Cerebellar nuclear complex (tissue), 1 donor: Measurements from ENCODE around the gene TMEM123.
"Not testable (repeated sequence)": the region's sequence is repeated elsewhere in the genome, so short reads cannot be mapped to it uniquely, and the experiment has no call there.

Experiments
- DNase-seq, 2 experiments: peaks; one replicate each; lab custom pipeline; 2025; lab: John Stamatoyannopoulos, UW

Gene TMEM123

GRCh38 chr11:102449651-102450570, 2.7 kb downstream of the TMEM123 start:
- DNase-seq = no peak

- no peak for DNase-seq
Observed at GRCh38 chr11:102448869-102449224, 3.7 kb downstream of the TMEM123 start.

DNA sequence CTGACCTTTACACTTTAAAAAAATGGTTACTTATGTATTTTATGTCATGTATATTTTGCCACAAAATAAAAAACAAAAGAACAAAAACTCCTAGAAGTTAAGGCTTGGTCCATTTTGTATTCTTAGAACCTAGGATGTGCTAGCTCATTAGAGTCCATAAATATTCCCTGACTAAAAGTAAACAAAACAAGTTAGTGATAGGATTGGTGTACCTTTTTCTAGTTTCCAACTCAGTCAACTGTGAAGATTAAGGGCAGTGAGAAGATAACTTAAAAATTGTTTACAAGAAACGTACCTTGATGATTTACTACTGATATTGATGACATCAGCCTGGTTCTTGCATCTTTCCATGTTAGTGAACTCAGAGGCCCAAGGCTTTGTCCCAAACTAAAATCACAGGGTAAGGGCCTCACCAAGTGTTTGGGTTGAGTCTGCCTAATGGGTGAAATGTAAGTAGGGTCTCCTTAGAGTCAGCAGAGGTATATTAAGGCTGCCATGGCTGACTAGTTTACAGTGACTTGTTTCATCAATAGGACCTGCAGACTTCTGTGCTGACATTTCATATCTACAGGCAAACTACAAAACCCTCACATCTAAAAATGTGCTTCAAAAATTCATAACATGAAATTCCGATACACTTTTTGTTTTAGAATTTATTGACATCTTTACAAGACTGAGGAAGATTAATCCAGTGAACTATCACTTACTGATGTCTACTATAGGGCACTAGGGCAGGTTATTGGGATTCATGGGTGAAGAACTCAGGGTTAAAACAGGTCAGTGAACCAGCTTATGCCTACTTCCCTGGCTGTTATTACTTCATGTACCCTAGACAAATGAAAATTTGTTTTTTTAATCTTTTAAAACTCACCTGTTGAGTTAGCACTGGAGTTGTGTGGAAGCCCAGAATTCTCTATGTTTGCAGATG, 4.4 kb downstream of the TMEM123 start:
- DNase-seq = no peak

GRCh38 chr11:102447193-102447592, 5.4 kb downstream of the TMEM123 start:
- no peak for DNase-seq

DNA sequence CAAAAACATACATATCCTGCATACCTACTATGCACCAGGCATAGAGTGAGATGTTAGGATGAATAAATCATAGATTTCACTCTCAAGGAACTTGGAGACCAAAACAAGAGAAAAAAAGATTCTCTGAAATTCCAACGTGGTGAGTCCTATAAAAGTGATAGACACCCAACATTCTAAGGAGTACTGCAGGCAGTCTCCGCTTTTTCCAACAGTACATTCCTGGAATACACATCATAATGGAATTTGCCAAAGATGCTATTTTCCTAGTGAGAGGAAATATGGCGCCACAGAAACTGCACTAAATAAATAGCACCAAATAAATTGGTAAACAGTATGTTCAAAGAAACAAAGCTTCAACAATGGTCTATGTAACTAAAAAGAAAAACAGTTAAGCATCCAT, 6.0 kb downstream of the TMEM123 start:
- no peak for DNase-seq

DNA sequence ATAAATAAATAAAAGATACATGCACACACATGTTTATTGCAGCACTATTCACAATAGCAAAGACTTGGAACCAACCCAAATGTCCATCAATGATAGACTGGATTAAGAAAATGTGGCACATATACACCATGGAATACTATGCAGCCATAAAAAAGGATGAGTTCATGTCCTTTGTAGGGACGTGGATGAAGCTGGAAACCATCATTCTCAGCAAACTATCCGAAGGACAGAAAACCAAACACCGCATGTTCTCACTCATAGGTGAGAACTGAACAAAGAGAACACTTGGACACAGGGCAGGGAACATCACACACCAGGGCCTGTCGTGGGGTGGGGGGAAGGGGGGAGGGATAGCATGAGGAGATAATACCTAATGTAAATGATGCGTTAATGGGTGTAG, 7.9 kb downstream of the TMEM123 start:
- DNase-seq = not testable (repeated sequence)

- not testable (repeated sequence) for DNase-seq
Observed at GRCh38 chr11:102444142-102444541, 8.4 kb downstream of the TMEM123 start.

DNA sequence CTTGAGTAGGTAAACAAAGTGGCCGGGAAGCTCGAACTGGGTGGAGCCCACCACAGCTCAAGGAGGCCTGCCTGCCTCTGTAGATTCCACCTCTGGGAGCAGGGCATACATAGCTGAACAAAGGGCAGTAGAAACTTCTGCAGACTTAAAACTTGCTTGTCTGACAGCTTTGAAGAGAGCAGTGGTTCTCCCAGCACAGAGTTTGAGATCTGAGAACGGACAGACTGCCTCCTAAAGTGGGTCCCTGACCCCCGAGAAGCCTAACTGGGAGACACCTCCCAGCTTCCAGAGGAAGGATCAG, 13.6 kb downstream of the TMEM123 start:
- not testable (repeated sequence) for DNase-seq

GRCh38 chr11:102438311-102439062, 14.1 kb downstream of the TMEM123 start:
- DNase-seq = no peak

DNA sequence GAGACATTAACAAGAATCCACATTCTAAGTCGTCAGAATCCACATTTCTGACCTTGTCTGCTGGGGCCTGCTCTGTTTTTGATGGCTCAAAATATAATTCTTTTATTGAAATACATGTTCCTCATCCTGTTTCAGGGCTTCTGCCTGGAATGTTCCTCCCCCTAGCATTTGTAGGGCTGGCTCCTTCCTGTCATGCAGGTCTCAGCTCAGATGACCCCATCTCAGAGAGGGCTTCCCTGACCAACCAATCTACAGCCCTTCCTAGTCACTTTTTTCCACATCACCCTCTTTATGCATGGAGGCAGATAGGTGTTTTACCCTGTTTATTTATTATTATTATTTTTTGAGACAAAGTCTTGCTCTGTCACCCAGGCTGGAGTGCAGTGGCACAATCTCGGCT, 14.8 kb downstream of the TMEM123 start:
- no peak for DNase-seq

DNA sequence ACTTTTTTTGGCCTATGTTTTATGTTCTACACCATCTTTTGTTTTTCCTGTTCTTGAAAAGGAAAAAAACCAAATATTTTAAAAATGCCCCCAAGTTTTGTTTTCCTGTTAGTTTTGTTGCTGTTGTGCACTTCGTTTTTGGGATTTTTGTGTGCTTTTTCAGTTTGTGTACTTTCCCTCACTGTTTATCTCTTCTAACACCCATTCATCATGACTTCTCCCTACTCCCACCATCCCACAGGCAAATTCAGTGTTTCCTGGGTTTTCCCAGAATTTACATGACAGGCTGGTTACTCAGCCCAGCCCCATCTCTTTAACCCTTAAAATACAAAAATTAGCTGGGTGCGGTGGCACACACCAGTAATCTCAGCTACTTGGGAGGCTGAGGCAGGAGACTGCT, 15.6 kb downstream of the TMEM123 start:
- no peak for DNase-seq

GRCh38 chr11:102436561-102436960, 16.0 kb downstream of the TMEM123 start:
- DNase-seq = no peak

DNA sequence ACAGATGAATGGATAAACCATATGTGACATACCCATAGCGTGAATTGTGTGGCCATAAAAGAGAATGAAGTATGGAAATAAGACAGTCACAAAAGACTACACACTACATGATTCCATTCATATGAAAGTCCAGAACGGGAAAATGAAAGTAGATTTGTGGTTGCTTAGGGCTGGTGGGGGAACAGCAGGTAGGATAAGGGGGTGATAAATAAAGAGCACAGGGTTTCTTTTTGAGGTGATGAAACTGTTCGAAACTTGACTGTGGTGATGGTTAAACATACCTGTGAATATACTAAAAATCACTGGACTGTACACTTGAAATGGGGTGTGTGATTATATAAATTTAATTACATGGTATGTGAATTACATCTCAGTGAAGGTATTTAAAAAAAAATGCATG, 16.9 kb downstream of the TMEM123 start:
- DNase-seq = no peak

GRCh38 chr11:102433571-102433970, 19.0 kb downstream of the TMEM123 start:
- DNase-seq = not testable (repeated sequence)

DNA sequence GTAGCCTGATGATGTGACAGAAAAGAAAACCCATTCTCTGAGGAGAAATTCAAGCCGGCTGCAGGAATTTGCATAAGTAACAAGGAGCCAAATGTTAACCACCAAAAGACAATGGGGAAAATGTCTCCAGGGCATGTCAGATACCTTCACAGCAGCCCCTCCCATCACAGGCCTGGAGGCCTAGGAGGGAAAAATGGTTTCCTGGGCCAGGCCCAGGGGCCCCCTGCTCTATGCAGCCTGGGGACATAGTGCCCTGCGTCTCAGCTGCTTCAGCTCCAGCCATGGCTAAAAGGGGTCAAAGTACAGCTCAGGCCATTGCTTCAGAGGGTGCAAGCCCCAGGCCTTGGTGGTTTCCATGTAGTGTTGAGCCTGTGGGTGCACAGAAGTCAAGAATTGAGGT, 20.0 kb downstream of the TMEM123 start:
- DNase-seq = not testable (repeated sequence)

DNA sequence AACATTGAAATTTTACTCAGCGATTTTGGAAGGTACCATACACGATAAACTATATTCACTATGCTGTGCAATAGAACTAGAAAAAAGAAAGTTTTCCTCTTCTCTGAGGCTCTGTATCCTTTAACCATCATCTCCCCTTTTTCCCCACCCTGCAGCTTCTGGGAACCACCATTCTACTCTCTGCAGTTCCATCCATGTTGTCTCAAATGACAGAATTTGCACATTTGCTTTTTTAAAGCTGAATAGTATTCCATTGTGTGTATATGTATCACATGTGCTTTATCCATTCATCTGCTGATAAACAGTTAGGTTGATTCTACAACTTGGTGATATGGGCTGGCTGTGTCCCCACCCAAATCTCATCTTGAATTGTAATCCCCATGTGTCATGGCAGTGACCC, 21.2 kb downstream of the TMEM123 start:
- no peak for DNase-seq

- DNase-seq = no peak
Observed at GRCh38 chr11:102430158-102430836, 22.3 kb downstream of the TMEM123 start.

DNA sequence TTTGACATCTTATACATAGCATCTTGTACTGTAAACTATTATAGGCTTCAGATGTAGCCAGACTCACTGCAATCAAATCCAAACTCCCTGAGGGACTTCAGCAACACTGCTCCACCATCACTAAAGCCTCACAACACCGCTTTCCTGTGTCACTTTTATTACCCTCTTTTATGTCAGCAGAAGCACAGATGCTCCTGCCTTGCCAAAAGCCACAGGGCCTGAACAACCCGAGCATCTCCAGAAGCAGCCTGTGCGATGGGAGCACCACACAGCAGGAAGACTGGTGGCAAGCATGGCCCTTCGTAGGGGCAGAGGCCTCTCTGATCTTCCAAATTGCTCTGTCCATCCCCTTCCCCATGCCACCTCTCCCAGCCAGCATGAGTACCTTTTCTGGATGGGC, 22.9 kb downstream of the TMEM123 start:
- no peak for DNase-seq

DNA sequence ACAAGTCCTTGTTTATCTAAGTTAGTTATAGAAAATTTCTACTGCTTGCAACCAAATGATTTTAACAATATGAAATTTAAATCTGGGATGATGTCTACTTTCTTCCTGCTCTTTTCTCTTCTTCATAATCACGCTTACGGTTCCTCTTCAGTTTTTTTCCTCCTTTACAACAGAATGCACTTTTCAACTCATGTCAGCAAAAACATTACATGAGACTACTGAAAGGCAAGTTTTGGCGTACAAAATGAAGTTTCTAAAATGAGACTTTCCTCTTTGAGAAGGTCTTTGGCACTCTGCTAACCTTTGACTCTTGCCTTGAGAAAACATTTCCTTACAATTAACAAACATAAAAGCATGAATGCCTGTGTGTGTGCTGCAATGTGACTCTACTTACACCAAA, 23.3 kb downstream of the TMEM123 start:
- DNase-seq = no peak

GRCh38 chr11:102428696-102429095, 23.9 kb downstream of the TMEM123 start:
- DNase-seq = no peak

- no peak for DNase-seq
Observed at GRCh38 chr11:102427068-102427467, 25.5 kb downstream of the TMEM123 start.

GRCh38 chr11:102426570-102426969, 26.0 kb downstream of the TMEM123 start:
- DNase-seq = no peak
